ENCODE measurements around the gene ST6GALNAC2.
"Not testable (repeated sequence)": the region's sequence is repeated elsewhere in the genome, so short reads cannot be mapped to it uniquely, and the experiment has no call there.

The ST6GALNAC2 gene

GRCh38 chr17:76527016-76527415 is 58.6 kb downstream of the ST6GALNAC2 start:
- not testable (repeated sequence) for DNase-seq (ENCODE audit: low read depth)

GRCh38 chr17:76525513-76525833 is 60.2 kb downstream of the ST6GALNAC2 start:
- not testable (repeated sequence) for DNase-seq (ENCODE audit: low read depth)

GRCh38 chr17:76524598-76525512 is 60.8 kb downstream of the ST6GALNAC2 start:
- no peak for DNase-seq (ENCODE audit: low read depth)

GRCh38 chr17:76523084-76524037 is 62.3 kb downstream of the ST6GALNAC2 start:
- peak; percentile 85 for DNase-seq (ENCODE audit: low read depth)

- not testable (repeated sequence) for DNase-seq (ENCODE audit: low read depth)
Observed at GRCh38 chr17:76521683-76522082, 64.0 kb downstream of the ST6GALNAC2 start.

- no peak for DNase-seq (ENCODE audit: low read depth)
Observed at GRCh38 chr17:76521262-76521661, 64.4 kb downstream of the ST6GALNAC2 start.

GRCh38 chr17:76519048-76519966 is 66.4 kb downstream of the ST6GALNAC2 start:
- DNase-seq (ENCODE audit: low read depth): no peak

GRCh38 chr17:76517638-76518038 is 68.0 kb downstream of the ST6GALNAC2 start:
- no peak for DNase-seq (ENCODE audit: low read depth)
